Measurements from ENCODE around the gene LIN54.

GRCh38 chr4:82913305-82913704 lies 97.3 kb downstream of the LIN54 start:
- TF ChIP-seq EP300 (IDR thresholded peaks at IDR 0.05; ENCODE audit: borderline replicate concordance): no peak
- no peak for TF ChIP-seq ZBTB7A (IDR thresholded peaks at IDR 0.05; ENCODE audit: low read depth)
- TF ChIP-seq REST (IDR thresholded peaks at IDR 0.05; ENCODE audit: low read depth): no peak
- no peak for TF ChIP-seq FOXM1 (IDR thresholded peaks at IDR 0.05; ENCODE audit: borderline replicate concordance, low read depth)
- no peak for TF ChIP-seq CREB1 (IDR thresholded peaks at IDR 0.05; ENCODE audit: low read depth)
- no peak for TF ChIP-seq EGR1 (IDR thresholded peaks at IDR 0.05)
- no peak for TF ChIP-seq YY1 (IDR thresholded peaks at IDR 0.05; ENCODE audit: low read depth)
- TF ChIP-seq TEAD4 (IDR thresholded peaks at IDR 0.05): no peak
- TF ChIP-seq, protein P1, sequence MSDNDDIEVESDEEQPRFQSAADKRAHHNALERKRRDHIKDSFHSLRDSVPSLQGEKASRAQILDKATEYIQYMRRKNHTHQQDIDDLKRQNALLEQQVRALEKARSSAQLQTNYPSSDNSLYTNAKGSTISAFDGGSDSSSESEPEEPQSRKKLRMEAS (IDR thresholded peaks at IDR 0.05): no peak
- no peak for TF ChIP-seq CEBPB (IDR thresholded peaks at IDR 0.05)
- TF ChIP-seq TCF12 (IDR thresholded peaks at IDR 0.05; ENCODE audit: low read depth): no peak
- no peak for TF ChIP-seq USF1 (IDR thresholded peaks at IDR 0.05)
- no peak for TF ChIP-seq RAD21 (IDR thresholded peaks at IDR 0.05; ENCODE audit: low read depth)

Measured in Ishikawa (cell line).